Measurements from ENCODE around the gene PCDHA10.
A peak's percentile ranks its signal among the peaks of the same experiment; 100 is the strongest.

Gene PCDHA10

DNA sequence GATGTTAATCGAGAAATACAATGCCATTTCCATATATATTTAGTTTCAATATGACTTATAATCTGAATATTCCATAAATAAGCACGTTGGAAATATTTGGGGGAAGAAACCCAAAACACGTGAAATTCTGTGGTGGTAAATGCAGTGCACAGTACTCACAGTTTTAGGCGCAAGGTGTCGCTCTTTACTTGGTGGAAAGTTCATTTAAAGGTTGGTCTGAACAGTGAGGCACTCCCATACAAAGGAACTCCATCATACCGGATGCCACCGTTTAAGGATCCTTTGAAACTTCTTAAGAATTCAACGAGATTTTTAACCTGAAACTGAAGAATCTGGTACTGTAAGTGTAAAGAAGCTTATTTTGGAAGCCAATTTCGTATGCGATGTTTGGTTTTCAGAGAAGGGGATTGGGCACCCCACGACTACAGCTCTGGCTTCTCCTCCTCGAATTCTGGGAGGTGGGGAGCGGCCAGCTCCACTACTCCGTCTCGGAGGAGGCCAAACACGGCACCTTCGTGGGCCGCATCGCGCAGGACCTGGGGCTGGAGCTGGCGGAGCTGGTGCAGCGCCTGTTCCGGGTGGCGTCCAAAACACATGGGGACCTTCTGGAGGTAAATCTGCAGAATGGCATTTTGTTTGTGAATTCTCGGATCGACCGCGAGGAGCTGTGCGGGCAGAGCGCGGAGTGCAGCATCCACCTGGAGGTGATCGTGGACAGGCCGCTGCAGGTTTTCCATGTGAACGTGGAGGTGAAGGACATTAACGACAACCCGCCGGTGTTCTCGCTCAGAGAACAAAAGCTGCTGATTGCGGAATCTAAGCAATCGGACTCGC lies 13.2 kb downstream of the PCDHA10 start, which contains the start of gene PCDHA11:
PCDHA11 (plus strand) TSS at position 237 of the 834 bp plus-strand sequence; CDS start at position 384, 147 bp downstream.
- TF ChIP-seq, protein P1, sequence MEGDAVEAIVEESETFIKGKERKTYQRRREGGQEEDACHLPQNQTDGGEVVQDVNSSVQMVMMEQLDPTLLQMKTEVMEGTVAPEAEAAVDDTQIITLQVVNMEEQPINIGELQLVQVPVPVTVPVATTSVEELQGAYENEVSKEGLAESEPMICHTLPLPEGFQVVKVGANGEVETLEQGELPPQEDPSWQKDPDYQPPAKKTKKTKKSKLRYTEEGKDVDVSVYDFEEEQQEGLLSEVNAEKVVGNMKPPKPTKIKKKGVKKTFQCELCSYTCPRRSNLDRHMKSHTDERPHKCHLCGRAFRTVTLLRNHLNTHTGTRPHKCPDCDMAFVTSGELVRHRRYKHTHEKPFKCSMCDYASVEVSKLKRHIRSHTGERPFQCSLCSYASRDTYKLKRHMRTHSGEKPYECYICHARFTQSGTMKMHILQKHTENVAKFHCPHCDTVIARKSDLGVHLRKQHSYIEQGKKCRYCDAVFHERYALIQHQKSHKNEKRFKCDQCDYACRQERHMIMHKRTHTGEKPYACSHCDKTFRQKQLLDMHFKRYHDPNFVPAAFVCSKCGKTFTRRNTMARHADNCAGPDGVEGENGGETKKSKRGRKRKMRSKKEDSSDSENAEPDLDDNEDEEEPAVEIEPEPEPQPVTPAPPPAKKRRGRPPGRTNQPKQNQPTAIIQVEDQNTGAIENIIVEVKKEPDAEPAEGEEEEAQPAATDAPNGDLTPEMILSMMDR (IDR thresholded peaks at IDR 0.05; ENCODE audit: insufficient read depth, low read length), result peak; percentile 0
- TF ChIP-seq GABPA (IDR thresholded peaks at IDR 0.05; ENCODE audit: low read depth), result no peak
- H3K4me3 ChIP-seq (replicated peaks; ENCODE audit: insufficient read depth, low read length), result no peak within 1 kb of the TSS
- H3K27ac ChIP-seq (replicated peaks), result no peak within 1 kb of the TSS
- no peaks in the 10 kb centered on the region for H3K27me3 ChIP-seq (ENCODE audit: insufficient read depth, poor library complexity, severe bottlenecking)
- peak in 1 of 2 experiments; percentile 20 for DNase-seq (ENCODE audit: low read depth in 1 of 2, low spot score in 1 of 2)

DNA sequence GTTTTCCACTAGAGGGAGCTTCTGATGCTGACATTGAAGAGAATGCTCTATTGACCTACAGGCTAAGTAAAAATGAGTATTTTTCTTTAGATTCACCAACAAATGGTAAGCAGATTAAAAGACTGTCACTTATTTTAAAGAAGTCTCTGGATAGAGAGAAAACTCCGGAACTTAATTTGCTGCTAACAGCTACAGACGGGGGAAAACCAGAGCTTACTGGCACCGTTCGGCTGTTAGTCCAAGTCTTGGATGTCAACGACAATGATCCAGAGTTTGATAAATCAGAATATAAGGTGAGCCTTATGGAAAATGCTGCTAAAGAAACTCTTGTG lies 13.8 kb downstream of the PCDHA10 start:
- no peak for DNase-seq (ENCODE audit: low read depth in 1 of 2, low spot score in 1 of 2)
- H3K4me3 ChIP-seq (replicated peaks; ENCODE audit: insufficient read depth, low read length), result no peak overlapping the region
- H3K27me3 ChIP-seq (ENCODE audit: insufficient read depth, poor library complexity, severe bottlenecking), result no peaks in the 10 kb centered on the region
- TF ChIP-seq, protein P1 (IDR thresholded peaks at IDR 0.05; ENCODE audit: insufficient read depth, low read length), result no peak
- TF ChIP-seq POLR2AphosphoS5 (IDR thresholded peaks at IDR 0.05; ENCODE audit: low read depth) (no peak), GABPA (IDR thresholded peaks at IDR 0.05; ENCODE audit: low read depth) (no peak), SPI1 (IDR thresholded peaks at IDR 0.05; ENCODE audit: borderline replicate concordance, low read depth) (no peak)
- TF ChIP-seq, protein P2, sequence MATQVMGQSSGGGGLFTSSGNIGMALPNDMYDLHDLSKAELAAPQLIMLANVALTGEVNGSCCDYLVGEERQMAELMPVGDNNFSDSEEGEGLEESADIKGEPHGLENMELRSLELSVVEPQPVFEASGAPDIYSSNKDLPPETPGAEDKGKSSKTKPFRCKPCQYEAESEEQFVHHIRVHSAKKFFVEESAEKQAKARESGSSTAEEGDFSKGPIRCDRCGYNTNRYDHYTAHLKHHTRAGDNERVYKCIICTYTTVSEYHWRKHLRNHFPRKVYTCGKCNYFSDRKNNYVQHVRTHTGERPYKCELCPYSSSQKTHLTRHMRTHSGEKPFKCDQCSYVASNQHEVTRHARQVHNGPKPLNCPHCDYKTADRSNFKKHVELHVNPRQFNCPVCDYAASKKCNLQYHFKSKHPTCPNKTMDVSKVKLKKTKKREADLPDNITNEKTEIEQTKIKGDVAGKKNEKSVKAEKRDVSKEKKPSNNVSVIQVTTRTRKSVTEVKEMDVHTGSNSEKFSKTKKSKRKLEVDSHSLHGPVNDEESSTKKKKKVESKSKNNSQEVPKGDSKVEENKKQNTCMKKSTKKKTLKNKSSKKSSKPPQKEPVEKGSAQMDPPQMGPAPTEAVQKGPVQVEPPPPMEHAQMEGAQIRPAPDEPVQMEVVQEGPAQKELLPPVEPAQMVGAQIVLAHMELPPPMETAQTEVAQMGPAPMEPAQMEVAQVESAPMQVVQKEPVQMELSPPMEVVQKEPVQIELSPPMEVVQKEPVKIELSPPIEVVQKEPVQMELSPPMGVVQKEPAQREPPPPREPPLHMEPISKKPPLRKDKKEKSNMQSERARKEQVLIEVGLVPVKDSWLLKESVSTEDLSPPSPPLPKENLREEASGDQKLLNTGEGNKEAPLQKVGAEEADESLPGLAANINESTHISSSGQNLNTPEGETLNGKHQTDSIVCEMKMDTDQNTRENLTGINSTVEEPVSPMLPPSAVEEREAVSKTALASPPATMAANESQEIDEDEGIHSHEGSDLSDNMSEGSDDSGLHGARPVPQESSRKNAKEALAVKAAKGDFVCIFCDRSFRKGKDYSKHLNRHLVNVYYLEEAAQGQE (IDR thresholded peaks at IDR 0.05; ENCODE audit: insufficient replicate concordance, low read depth), result no peak
- H3K27ac ChIP-seq (replicated peaks), result no peak overlapping the region

DNA sequence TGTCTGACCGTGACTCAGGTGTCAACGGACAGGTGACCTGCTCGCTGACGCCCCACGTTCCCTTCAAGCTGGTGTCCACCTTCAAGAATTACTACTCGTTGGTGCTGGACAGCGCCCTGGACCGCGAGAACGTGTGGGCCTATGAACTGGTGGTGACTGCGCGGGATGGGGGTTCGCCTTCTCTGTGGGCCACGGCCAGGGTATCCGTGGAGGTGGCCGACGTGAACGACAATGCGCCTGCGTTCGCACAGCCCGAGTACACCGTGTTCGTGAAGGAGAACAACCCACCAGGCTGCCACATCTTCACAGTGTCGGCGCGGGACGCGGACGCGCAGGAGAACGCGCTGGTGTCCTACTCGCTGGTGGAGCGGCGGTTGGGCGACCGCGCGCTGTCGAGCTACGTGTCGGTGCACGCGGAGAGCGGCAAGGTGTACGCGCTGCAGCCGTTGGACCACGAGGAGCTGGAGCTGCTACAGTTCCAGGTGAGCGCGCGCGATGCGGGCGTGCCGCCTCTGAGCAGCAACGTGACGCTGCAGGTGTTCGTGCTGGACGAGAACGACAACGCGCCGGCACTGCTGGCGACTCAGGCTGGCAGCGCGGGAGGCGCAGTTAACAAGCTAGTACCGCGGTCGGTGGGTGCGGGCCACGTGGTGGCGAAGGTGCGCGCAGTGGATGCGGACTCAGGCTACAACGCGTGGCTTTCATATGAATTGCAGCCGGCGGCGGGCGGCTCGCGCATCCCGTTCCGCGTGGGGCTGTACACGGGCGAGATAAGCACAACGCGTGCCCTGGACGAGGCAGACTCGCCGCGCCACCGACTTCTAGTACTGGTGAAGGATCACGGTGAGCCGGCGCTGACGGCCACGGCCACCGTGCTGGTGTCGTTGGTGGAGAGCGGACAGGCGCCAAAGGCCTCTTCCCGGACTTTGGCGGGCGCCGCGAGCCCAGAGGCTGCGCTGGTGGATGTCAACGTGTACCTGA lies 14.8 kb downstream of the PCDHA10 start:
- Histone ChIP-seq H3K27ac (replicated peaks) (no peak overlapping the region), H3K4me3 (replicated peaks; ENCODE audit: insufficient read depth, low read length) (no peak overlapping the region), H3K27me3 (ENCODE audit: insufficient read depth, poor library complexity, severe bottlenecking) (no peaks in the 10 kb centered on the region)
- no peak for DNase-seq (ENCODE audit: low read depth in 1 of 2, low spot score in 1 of 2)
- TF ChIP-seq GABPA (IDR thresholded peaks at IDR 0.05; ENCODE audit: low read depth), result no peak
- TF ChIP-seq, protein P2 (IDR thresholded peaks at IDR 0.05; ENCODE audit: insufficient replicate concordance, low read depth), result peak; percentile 45

Measured in HL-60 (cell line).